Retinal pigment epithelial cell (primary cell): Measurements from ENCODE around the gene IL36RN.

Source experiments
- DNase-seq: peaks from one replicate; pipeline ENCODE4 v3.0.0-alpha.2; 2010; ENCODE audit warnings: low read depth
- H3K4me3 ChIP-seq: 2 replicates; pipeline ENCODE4 v1.5.1; 2011; ENCODE audit warnings: mild to moderate bottlenecking, low read length, control low read depth, moderate library complexity
- CTCF ChIP-seq: conservative IDR thresholded peaks from 2 replicates; pipeline ENCODE4 v1.5.1; 2011; ENCODE audit warnings: low read depth, low read length, control low read depth, inconsistent platforms

IL36RN gene

DNA sequence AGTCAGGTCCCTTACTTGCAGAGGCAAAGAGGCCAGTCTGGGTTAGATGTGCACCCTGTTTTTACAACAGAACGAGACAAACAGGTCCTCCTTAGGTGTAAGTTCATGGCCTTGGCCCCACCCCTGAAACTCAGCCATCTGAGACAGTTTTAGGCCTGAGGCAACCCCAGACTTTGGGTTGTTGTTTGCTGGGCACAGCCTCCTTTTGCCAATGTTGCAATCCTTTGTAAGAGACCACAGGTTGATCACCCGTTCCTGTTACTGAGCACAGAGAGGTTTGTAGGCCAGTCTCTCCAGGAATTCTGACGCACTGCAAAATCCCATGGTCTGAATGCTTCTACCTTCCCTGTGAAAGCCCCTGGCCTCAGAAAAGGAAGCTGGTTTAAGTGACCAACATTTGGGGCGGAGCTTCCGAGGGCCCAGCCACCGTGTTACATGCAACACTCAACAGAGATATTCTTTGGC lies 52.9 kb downstream of the IL36RN start:
- DNase-seq, result no peak
- H3K4me3 ChIP-seq, result no peak overlapping the region

DNA sequence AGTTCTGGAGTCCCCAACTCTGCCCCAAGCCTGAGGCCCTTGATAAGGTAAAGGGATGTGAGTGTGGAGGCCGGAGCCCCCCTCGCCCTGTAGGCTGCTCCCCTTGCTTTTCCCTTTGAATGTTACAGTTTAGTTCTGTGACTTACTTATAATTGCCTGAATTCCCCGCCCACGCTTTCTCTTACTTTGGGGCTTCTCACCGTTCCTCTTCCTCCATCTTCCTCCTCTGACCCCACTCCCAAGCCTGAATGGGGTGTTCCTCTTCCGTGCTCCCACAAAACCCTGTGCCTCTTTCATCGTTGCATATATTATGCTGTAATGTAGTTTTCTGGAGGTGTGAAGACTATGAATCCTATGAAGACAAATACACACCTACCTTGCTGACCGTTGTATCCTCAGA lies 53.4 kb downstream of the IL36RN start:
- no peak for TF ChIP-seq CTCF
- H3K4me3 ChIP-seq, result no peak overlapping the region
- DNase-seq, result no peak

More for the DNA sequence above, 52.9 kb downstream of the IL36RN start:
- TF ChIP-seq CTCF, result no peak

- DNase-seq, result no peak
- TF ChIP-seq CTCF, result no peak
Observed at GRCh38 chr2:113112871-113113270, 53.9 kb downstream of the IL36RN start.

DNA sequence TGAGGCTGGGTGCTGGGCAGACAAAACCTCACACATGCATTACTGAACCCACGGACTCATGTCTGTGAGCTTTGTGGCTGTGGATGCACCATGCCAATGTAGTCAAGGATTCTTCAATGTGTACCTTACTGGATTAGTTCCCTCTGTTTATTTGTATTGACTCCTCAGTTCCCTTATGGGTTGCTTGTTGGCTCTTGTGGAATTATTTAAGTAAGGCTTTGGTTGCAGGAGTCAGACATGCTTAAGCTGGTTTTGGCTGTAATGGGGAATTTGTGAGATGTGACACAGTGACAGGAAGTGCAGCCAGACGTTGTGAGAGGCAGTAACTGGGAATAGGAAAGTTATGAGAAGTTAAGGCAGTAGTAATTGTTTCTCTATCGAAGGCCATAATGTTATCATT lies 54.8 kb downstream of the IL36RN start:
- no peak for DNase-seq
- H3K4me3 ChIP-seq, result no peak overlapping the region
- TF ChIP-seq CTCF, result no peak

More at GRCh38 chr2:113112871-113113270, 53.9 kb downstream of the IL36RN start:
- no peak overlapping the region for H3K4me3 ChIP-seq
